ENCODE measurements around the gene FOXK1.
"Not testable (repeated sequence)": the region's sequence is repeated elsewhere in the genome, so short reads cannot be mapped to it uniquely, and the experiment has no call there.

FOXK1 gene

GRCh38 chr7:4681886-4682620, at the start of gene FOXK1:
Gene FOXK1 (plus strand): TSS chr7:4682295. CDS start chr7:4682309, 14 bp downstream.
- in situ Hi-C loops (cut with HindIII; ENCODE audit: low sequenced_read_pairs) = no loop called here

- in situ Hi-C loops (cut with HindIII; ENCODE audit: low sequenced_read_pairs) = no loop called here
These were observed 49.1 kb upstream of the FOXK1 start for GRCh38 chr7:4633012-4633411.

GRCh38 chr7:4634166-4634565, 47.9 kb upstream of the FOXK1 start:
- in situ Hi-C loops (cut with HindIII; ENCODE audit: low sequenced_read_pairs) = no loop called here

- in situ Hi-C loops (cut with HindIII; ENCODE audit: low sequenced_read_pairs) = no loop called here
These were observed 43.1 kb upstream of the FOXK1 start for GRCh38 chr7:4638781-4639575.

- in situ Hi-C loops (cut with HindIII; ENCODE audit: low sequenced_read_pairs) = no loop called here
These were observed 40.9 kb upstream of the FOXK1 start for GRCh38 chr7:4641091-4641666.

- in situ Hi-C loops (cut with HindIII; ENCODE audit: low sequenced_read_pairs) = no loop called here
These were observed 40.2 kb upstream of the FOXK1 start for GRCh38 chr7:4641667-4642467.

GRCh38 chr7:4642468-4643203, 39.5 kb upstream of the FOXK1 start:
- in situ Hi-C loops (cut with HindIII; ENCODE audit: low sequenced_read_pairs) = no loop called here

GRCh38 chr7:4643204-4643471, 39.0 kb upstream of the FOXK1 start:
- in situ Hi-C loops (cut with HindIII; ENCODE audit: low sequenced_read_pairs) = not testable (repeated sequence)

GRCh38 chr7:4645246-4645645, 36.8 kb upstream of the FOXK1 start:
- in situ Hi-C loops (cut with HindIII; ENCODE audit: low sequenced_read_pairs) = no loop called here

GRCh38 chr7:4648111-4648510, 34.0 kb upstream of the FOXK1 start:
- in situ Hi-C loops (cut with HindIII; ENCODE audit: low sequenced_read_pairs) = no loop called here

GRCh38 chr7:4650433-4651047, 31.6 kb upstream of the FOXK1 start:
- in situ Hi-C loops (cut with HindIII; ENCODE audit: low sequenced_read_pairs) = no loop called here

- in situ Hi-C loops (cut with HindIII; ENCODE audit: low sequenced_read_pairs) = no loop called here
These were observed 28.3 kb upstream of the FOXK1 start for GRCh38 chr7:4653771-4654170.

- in situ Hi-C loops (cut with HindIII; ENCODE audit: low sequenced_read_pairs) = no loop called here
These were observed 26.8 kb upstream of the FOXK1 start for GRCh38 chr7:4655311-4655710.

GRCh38 chr7:4655896-4656295, 26.2 kb upstream of the FOXK1 start:
- in situ Hi-C loops (cut with HindIII; ENCODE audit: low sequenced_read_pairs) = no loop called here

GRCh38 chr7:4657640-4658417, 24.3 kb upstream of the FOXK1 start:
- in situ Hi-C loops (cut with HindIII; ENCODE audit: low sequenced_read_pairs) = no loop called here

- in situ Hi-C loops (cut with HindIII; ENCODE audit: low sequenced_read_pairs) = no loop called here
These were observed 22.4 kb upstream of the FOXK1 start for GRCh38 chr7:4659551-4660286.

- in situ Hi-C loops (cut with HindIII; ENCODE audit: low sequenced_read_pairs) = no loop called here
These were observed 20.2 kb upstream of the FOXK1 start for GRCh38 chr7:4661871-4662270.

GRCh38 chr7:4663239-4664018, 18.7 kb upstream of the FOXK1 start:
- in situ Hi-C loops (cut with HindIII; ENCODE audit: low sequenced_read_pairs) = no loop called here
